Right renal pelvis (tissue), 4 donors: Measurements from ENCODE around the gene SNX33. TPM values are rescaled to one million over a fixed set of nuclear protein-coding genes. Genes with fewer than 3 reads are reported as not detected.
"Not testable (repeated sequence)": the region's sequence is repeated elsewhere in the genome, so short reads cannot be mapped to it uniquely, and the experiment has no call there.

ENCODE experiments used
- DNase-seq, 4 donors: peaks; one replicate each; pipeline ENCODE4 v3.0.0-alpha.2; 2013; ENCODE audit warnings: low read depth in 4 of 4, low spot score in 3 of 4, missing footprints in 1 of 4
- polyA plus RNA-seq, 4 donors: library from polyadenylated mRNA; unstranded; fragments of 120-200 nt; gene quantifications; one replicate each; pipeline ENCODE4 v1.2.1, GENCODE V29; 2013; ENCODE audit not compliant: insufficient read length in 4 of 4

The SNX33 gene
- polyA plus RNA-seq, 4 donors, result 19.3 to 22.3 (median 20.7) TPM

DNA sequence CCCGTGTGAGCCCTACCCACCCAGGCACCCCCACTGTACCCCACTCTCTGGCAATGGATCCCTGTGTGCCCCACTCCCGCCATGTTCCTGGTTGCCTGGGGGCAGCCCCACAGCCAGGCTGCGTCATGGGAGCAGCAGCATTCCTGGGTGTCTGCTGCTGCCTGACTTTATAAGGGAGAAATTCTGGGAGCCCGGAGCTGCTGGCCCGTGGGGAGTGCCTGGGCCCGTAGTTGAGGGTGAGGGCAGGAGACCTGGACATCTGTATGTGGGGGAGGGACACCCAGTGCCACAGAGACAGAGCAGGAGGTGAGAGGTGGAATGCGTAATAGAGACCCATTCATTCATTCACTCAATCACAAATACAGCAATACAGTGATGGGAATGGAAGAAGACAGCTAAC lies 49.8 kb downstream of the SNX33 start:
- DNase-seq, result no peak

DNA sequence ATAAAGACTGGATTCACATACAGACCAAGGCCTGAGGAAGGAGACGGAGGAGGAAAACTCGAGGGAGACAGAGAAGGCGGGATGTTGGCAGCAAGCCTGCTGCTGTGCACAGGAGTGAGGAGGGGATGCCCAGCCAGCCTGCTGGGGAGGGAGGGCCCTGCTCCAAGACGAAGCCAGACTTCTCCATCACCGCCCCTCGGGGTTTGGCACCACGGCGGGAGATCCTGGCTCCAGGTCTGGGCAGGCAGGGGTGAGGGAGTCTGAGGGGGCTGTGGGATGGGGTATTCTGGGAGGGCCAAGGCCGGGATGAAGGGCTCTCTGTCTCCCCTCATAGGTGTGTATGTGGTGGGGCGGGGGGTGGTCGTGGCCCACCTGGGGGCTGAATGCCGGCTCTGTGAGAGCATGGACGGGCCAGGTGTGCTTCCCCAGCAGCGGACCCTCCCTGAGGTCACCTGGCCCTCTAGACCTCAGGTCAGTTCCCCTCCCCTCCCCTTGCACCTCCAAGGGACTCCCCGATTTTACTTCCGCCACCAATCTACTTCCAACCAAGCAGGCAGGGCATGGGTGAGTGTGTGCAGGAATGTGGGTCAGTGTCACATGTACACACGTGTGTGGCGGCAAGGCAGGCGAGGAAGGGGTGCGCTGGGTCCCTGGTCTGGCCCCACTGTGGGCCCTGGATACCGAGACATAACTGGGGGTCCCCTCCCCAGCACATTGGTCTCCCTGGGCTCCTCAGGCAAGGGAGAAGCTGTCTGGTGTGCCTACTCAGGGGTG lies 50.4 kb downstream of the SNX33 start:
- not testable (repeated sequence) for DNase-seq

DNA sequence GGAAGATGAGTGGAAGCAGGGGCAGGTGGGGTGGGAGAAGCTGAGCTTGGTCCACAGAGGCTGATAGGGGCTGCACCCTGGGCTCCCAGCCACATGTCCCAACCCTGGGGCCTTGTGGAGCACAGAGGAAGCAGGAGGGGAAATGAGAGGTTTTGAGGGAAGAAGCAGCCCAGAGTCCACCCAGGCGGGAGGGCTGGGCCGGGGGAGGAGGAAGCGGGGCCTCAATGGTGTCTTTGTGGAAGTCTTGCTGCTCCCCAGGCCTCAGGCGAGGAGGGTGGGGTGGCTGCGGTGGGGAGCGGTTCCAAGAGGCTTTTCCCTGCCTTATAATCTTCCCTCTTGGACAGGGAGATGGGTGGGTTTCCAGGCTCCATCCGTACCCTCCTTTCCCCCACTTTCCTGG lies 51.8 kb downstream of the SNX33 start:
- DNase-seq, result not testable (repeated sequence)

DNA sequence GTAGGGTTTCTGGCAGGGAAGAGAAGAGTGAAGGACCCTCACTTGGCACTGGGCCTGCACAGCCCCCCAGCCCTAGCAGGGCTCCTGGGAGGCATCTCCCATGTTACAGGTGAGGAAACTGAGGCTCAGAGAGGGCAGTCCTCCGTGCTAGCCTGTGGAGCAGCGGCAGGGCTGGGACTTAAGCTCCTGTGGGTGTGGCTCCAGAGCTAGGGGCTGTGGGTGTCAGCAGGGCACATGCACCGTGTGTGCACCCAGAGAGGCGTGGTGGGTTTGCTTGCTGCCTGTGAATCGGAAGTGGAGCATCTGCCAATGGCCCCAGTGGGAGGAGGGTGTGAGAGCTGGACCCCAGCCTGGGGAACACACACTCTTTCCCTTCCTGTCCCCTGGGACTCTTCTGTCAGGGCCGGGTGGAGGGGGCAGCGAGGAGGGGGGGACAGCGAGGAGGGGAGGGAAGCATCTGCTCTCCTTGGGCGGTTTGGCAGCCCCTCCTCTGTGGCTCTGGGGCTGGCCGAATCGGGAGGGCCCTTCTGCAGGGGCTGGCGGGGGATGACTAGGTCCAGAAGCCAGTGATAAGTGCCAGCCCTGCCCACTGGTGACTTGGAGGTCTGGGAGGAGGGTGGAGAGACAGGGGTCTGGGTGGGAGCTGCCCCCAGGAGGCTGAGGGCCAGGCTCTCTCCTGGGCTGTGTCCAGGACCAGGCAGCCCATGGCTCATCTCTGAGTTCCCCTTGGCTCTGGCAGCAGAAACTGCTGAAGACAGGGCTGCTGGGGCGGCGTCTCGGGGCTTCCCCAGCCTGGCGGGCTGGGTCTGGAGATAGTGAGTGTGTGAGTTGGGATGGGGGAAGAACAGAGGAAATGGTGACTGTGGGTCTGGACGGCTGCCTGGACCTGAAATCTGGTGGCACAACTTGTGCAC lies 52.5 kb downstream of the SNX33 start:
- DNase-seq, result not testable (repeated sequence)

DNA sequence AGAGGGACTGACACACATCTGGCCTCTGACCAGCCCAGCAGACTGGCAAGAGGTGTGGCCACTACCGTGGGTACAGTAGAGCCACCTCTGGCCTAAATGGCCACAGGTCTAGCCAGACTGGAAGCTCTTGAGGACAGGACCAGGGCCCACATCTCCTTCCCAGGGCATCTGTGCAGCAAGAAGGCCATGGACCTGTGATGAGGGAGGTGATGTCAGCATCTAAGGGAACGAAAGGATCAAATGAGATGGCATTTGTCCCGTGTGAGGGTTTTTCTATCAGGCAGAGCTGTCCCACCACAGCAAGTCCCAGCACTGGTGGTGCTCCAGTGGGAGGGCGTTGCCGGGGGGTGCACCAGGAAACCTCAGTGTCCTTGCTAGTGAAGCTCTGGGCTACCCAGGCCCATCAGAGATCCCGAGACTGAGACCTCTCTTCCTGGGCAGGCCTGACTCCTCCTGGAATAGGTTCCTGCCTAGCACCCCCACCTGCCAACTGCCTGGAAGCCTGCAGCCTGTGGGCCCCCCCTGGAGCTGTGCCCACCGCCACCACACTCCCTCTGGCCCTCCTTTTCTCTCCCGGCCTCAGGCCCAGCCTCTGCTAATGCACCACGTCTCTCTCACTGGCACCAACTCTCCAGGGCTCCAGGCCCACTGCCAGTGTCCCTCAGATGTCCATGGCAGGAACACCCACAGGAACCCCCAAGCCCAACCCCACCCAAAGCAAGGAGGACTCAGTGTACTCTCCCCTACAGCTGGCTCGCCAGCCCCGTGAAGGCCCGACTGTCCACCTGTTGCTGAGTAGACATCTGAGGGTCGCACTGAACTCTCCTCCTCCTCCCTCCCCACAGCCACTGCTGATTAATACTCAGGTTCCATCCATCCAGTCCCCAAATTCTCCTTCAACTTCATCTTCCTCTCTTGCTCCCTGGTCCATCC lies 53.6 kb downstream of the SNX33 start:
- not testable (repeated sequence) for DNase-seq

DNA sequence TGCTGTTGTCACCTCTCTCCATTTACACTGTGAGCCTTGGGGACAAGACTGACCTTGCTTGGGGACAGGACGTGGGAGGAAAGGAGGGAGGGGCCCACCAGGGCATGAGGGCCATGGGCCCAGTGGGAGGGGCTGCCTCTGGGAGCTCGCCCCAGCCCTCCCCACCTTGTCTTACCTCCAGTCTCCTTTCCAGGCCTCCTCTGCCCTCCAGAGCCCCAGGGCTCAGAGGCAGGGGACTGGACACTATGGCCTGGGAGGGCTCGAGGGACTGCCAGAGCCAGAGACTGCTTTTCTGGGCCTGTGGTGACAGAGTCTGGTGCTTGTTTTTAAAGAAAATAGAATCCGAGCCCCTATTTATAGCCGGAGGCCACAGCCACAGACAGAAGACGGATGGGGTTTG lies 54.7 kb downstream of the SNX33 start:
- no peak for DNase-seq

DNA sequence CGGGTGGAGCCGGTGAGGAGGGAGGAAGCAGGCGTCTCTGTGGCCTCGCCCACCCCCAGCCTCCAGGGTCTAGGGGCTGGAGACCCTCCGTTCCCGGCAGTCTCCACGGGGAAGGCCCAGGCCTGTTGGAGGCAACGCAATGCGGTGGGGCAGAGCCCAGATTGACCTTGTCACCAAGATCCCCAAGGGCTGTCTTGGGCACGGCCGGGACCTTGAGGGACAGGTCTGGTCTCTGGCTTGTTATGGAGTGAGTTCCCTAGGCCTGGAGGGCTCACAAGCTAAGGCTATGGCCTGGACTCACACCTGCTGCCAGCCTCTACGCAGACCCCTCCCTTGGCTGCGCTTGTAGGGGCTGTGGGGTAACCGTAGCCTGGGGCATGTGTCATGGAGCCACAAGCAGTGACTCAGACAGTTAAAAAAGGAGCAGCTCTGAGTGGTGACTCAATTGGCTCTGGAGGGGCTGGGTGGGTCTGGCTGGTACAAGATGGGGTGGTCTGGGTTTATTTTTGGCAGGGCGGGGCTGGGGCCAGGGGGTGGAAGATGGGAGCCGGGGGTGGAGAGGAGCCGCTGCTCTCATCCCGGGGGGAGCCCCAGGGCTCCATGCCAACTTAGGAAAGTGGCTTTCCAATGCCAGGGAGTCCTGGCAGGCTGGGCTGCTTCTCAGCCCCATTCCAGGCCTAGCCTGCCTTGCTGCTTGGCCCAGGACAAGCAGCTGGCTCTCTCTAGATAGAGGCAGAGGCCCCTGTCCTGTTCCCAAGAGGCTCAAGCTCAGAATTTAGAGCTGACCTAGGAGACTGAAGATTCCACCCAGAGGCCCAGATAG lies 55.9 kb downstream of the SNX33 start:
- not testable (repeated sequence) for DNase-seq

DNA sequence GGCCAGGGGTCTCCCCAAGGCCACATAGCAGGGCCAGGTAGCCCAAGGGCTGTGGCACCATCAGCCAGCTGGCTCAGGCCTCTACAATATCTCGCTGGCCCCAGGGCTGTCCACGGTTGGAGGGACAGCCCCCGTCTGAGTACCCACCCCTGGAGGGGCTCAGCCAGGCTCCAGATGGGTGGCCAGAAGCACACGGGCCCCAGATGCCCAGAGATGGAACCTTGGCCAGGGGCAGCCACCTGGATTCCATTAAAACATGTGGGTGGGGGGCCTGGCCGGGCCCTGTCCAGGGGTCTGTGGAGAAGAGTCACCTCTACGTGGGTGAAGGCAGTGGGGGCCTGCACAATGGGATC lies 56.5 kb downstream of the SNX33 start:
- no peak for DNase-seq

DNA sequence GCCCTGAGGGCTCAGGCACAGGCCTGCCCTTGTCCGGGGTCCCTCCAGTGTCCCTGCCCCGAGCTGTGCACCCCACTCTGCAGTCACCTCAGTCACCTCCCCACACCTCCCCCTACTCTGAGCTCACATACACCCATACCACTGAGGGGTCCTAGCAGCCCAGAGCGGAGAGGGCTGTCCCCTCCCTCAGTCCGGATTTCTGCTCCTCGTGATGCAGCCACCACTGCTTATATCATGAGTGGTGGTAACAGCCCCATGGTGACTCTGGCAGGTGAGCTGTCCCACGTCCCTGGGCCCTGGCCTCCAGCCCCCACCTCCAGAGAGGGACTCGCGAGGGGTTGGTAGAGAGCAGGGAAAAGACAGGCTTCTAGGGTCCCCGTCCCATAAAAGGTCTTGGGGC lies 56.9 kb downstream of the SNX33 start:
- DNase-seq, result no peak

DNA sequence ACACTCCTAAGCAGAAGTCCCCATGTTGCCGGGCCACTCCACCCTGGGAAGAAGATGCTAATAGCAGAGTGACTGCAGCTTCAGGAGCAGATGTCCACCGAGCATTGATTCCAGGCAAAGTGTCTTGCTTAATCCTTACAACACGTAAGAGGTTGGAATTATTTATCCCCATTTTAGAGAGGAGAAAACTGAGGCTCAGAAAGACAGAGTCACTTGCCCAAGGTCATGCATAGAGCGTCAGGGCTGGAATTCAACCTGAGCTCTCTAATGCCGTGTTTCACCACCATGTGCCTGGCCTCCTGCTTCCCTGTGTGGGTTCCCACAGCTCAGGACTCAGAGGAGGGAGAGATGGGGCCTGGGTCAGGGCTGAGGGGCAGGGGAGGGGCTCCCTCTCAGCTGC lies 57.7 kb downstream of the SNX33 start:
- DNase-seq, result not testable (repeated sequence)

DNA sequence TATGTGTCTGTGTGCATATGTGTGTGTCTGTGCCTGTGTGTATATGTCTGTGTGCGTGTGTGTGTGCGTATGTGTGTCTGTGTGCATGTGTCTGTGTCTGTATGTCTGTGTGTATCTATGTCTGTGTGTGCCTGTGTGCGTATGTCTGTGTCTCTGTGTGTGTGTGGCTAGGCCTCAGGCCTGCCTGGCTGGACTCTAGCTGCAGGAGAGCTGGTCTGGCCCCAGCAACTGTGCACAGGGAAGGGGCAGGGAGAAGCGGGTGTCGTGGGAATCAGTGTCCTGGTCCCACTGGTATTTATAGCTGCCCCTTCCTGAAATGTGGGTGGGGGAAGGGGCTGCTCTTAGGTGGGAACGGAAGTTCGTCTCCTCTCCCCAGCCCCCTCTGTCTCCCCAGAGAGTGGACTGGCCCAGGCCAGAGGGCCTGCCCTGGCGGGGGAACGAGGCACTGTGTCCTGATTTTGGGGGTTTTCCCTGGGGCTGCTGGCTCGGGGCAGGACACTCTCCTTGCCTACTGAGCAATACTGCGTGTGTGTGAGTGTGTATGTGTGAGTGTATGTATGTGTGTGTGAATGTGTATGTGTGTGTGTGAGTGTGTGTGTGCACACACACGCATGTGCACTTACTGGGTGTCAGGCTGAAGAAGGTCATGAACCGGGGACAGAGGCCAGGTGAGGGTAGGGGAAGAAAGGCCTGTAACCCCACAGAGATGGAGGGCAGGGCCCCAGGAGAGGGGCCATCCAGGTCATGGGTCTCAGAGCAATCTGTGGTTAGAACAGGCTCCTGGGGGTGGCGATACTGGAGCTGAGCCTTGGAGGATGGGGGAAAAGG lies 58.4 kb downstream of the SNX33 start:
- DNase-seq, result no peak

DNA sequence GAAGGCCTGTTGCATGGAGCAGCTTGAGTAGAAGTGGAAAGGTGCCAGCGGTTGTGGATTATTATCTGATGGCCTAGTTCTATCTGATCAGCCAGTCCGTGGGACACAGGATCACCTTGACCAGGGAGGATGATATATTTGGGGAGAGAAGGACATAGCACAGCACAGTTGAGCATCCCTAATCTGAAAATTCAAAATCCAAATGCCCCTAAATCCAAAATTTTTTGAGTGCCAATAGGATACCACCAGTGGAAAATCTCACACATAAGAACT lies 58.9 kb downstream of the SNX33 start:
- no peak for DNase-seq

DNA sequence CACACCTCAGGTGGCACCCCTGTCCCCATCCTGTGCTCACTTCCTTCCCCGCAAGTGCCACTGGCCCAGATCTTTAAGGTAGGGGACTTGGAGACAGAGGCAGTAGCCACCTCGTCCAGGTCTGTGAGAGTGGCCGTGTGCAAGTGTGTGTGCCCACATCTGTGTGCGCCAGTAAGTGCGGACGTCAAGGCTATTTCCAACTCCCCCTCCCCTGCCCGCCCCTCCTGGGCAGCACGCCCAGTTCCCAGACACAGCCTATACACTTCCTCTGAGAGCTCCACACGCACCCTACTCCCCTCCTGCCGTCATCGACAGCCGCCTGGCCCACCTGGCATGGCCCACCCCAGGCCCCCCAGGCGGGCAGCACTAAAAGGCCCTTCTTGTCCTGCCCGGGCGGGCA lies 61.7 kb downstream of the SNX33 start:
- DNase-seq, result not testable (repeated sequence)

DNA sequence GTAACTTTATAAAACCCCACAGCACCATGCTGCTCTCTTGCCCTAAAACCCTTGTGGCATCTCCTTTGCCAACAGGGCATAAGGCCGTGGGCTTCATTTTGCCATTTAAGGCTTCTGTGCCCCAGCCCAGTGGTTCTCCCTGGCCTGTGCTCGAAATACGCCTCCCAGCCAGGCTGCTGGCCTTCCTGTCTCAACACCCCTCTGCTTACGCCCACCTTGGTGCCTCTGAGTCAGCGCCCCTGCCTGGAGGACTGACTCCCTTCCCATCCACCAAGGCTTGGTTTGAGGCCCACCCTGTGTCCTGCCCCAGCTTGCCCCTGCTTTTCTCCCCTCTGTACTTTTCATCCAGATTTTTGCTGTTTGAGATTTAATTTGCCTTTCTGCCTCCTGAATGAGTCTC lies 63.2 kb downstream of the SNX33 start:
- not testable (repeated sequence) for DNase-seq

DNA sequence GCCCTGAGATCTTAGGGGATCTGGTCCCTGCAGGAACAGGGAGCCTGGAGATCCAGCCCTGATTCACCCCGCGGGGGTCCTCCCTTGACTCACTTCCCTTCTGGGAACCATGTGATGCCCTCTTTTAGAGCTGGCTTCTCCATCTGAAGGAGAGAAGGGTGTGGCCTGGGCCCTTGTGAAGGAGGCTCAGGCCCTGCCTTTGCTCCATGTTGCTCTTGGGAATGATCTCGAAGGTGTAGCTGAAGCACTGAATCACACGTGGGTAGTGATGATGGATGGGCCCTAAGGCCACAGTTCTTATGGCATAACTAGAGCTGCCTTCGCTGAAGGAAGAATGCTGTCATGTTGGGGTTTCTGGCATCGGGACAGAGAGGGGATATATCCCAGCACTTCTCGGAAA lies 63.8 kb downstream of the SNX33 start:
- not testable (repeated sequence) for DNase-seq
